ENCODE results near the gene PCDH10. TPM values are rescaled to one million over a fixed set of nuclear protein-coding genes. Genes with fewer than 3 reads are reported as not detected.

The PCDH10 gene
- total and polyA plus RNA-seq, 9 of the 15 experiments (the other 6 are each of a cell fraction or from before 2014, with no cell fraction given) = 0.04 to 1.4 (median 0.29) TPM

DNA sequence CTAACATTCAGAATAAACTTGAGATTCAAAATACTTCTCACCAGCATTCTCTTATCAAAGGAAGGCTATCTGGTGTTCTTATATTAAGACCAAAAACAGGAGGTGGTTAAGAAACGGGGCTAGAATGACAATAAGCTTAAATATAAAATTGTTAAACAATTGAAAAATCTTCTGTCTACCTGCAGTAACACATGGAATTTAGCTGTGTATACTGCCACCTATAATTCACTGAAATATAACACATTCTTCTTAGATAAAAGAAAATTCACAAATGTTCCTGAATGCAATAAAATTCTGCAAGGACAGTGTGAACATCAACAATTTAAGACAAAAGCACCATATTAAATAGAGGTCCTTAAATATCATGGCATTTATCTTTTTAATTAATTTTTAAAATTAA is 11.5 kb upstream of the PCDH10 start:
- no peak overlapping the region for H3K4me3 ChIP-seq
- DNase-seq (ENCODE audit: extremely low read depth in 1 of 4, low spot score in 3 of 4) (no peak), ATAC-seq (no peak), FAIRE-seq (no peak)
- no peaks in the 10 kb centered on the region for H3K79me2 ChIP-seq (ENCODE audit: control insufficient read depth, insufficient read depth, low read length)
- BruUV-seq (replicated peaks) = no TSS peak
- H3K36me3 ChIP-seq (ENCODE audit: control insufficient read depth, insufficient read depth, low read length) = no peaks in the 10 kb centered on the region
- no peak overlapping the region for H3K4me2 ChIP-seq (ENCODE audit: insufficient read depth, low read length)
- no peak overlapping the region for H3K9ac ChIP-seq (ENCODE audit: insufficient read depth in 1 of 2, low read depth in 2 of 2, low read length in 2 of 2)
- CTCF ChIA-PET (ENCODE audit: low intra/inter-chr PET ratio) = no interaction called here
- H3K9me1 ChIP-seq (ENCODE audit: control insufficient read depth, insufficient read depth, low read length) = no peaks in the 10 kb centered on the region
- no peaks in the 10 kb centered on the region for H3K27me3 ChIP-seq (ENCODE audit: control insufficient read depth in 2 of 2, insufficient read depth in 2 of 2, low read length in 2 of 2)
- intact Hi-C loops (cut with micrococcal nuclease) = no loop called here
- no peaks in the 10 kb centered on the region for H3K9me3 ChIP-seq (replicated peaks; ENCODE audit: control insufficient read depth, insufficient read depth, low read depth, low read length)
- H3K4me1 ChIP-seq (replicated peaks in 1 of 2; ENCODE audit: control insufficient read depth in 2 of 2, insufficient read depth in 2 of 2, low read length in 2 of 2) = no peaks in the 10 kb centered on the region
- no peaks in the 10 kb centered on the region for H4K20me1 ChIP-seq (replicated peaks; ENCODE audit: control insufficient read depth, insufficient read depth, low read length)
- 0% methylated on average over 1 of the region's 1 CpG for WGBS (ENCODE audit: insufficient coverage, low coverage, missing lambda C conversion rate)
- POLR2A ChIA-PET = no interaction called here
- no peak overlapping the region for H2AFZ ChIP-seq (ENCODE audit: low read depth, low read length)
- H3K27ac ChIP-seq (ENCODE audit: extremely low read depth, low read depth, low read length) = no peak overlapping the region
- in situ Hi-C loops (cut with MboI) = no loop called here
- TF ChIP-seq ZNF668 (CRISPR knock-in tag; IDR thresholded peaks at IDR 0.05) (no peak), ZC3H8 (IDR thresholded peaks at IDR 0.05) (no peak), RFX5 (IDR thresholded peaks at IDR 0.05; ENCODE audit: low read depth, low read length) (no peak), SRSF9 (IDR thresholded peaks at IDR 0.05; ENCODE audit: borderline replicate concordance, low read depth, low read length) (no peak), ZNF347 (CRISPR knock-in tag; IDR thresholded peaks at IDR 0.05; ENCODE audit: low read depth) (no peak), KLF10 (CRISPR knock-in tag; IDR thresholded peaks at IDR 0.05) (no peak), POLR3G (IDR thresholded peaks at IDR 0.05; ENCODE audit: extremely low read depth, insufficient read length, insufficient replicate concordance) (no peak), ARID4B (CRISPR knock-in tag; IDR thresholded peaks at IDR 0.05) (no peak), HNRNPLL (IDR thresholded peaks at IDR 0.05; ENCODE audit: low read depth, low read length, poor library complexity, severe bottlenecking) (no peak), SFPQ (IDR thresholded peaks at IDR 0.05; ENCODE audit: low read depth, low read length) (no peak), SNAPC5 (CRISPR knock-in tag; IDR thresholded peaks at IDR 0.05) (no peak), OTX1 (CRISPR knock-in tag; IDR thresholded peaks at IDR 0.05) (no peak), TCFL5 (CRISPR knock-in tag; conservative IDR thresholded peaks at IDR 0.05) (no peak), ZNF707 (CRISPR knock-in tag; conservative IDR thresholded peaks at IDR 0.05) (no peak)
- TF ChIP-seq, protein P1, sequence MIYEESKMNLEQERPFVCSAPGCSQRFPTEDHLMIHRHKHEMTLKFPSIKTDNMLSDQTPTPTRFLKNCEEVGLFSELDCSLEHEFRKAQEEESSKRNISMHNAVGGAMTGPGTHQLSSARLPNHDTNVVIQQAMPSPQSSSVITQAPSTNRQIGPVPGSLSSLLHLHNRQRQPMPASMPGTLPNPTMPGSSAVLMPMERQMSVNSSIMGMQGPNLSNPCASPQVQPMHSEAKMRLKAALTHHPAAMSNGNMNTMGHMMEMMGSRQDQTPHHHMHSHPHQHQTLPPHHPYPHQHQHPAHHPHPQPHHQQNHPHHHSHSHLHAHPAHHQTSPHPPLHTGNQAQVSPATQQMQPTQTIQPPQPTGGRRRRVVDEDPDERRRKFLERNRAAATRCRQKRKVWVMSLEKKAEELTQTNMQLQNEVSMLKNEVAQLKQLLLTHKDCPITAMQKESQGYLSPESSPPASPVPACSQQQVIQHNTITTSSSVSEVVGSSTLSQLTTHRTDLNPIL (CRISPR knock-in tag; IDR thresholded peaks at IDR 0.05) = no peak

All from K562 (cell line).